Activated naive CD8-positive, alpha-beta T cell treated with anti-CD3 and anti-CD28 coated beads, Interleukin-2, amount 50 U/mL, for 16 hours (primary cell): ENCODE results near the gene FRMPD4.

ENCODE experiments used
- DNase-seq: peaks from one replicate; pipeline ENCODE4 v3.0.0-alpha.2; 2020; ENCODE audit warnings: low read depth, low spot score

The FRMPD4 gene

DNA sequence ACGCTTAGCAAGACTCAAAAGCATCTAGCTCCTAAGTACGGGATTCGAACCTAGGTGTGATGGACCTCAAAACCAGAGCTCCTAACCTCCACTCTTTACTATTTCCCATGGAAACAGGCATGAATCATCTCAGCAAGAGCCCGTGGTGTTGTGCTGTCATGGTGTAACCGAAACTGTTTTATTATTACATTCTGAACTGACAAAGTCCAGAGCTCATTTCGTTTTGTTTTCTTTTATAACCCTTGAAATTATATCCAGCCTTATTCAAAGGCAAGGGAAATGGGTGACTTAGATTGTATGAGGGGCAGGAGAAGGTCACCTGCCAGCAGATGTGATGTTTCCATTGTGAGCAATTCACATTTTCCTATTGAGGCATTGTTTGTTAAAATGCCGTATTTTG lies 301.1 kb downstream of the FRMPD4 start:
- no peak for DNase-seq

DNA sequence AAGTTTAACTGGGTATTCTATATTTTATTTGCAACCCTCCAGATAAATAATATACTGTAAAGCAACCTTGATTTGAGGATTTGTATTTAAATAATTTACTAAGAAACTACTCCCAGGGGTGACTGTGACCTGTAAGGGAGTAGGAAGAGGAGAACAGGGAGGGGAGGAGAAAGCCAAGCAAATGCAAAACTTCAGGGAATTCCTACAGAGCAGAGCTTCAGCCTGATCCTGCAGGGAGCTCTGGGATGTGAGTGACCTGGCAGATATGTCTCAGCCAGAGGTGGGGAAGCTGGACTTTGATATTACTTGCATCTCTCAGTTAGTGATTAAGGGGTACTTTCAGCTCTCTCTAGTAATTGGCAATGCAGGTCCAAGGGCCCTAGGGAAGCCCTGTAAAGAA lies 302.0 kb downstream of the FRMPD4 start:
- no peak for DNase-seq

DNA sequence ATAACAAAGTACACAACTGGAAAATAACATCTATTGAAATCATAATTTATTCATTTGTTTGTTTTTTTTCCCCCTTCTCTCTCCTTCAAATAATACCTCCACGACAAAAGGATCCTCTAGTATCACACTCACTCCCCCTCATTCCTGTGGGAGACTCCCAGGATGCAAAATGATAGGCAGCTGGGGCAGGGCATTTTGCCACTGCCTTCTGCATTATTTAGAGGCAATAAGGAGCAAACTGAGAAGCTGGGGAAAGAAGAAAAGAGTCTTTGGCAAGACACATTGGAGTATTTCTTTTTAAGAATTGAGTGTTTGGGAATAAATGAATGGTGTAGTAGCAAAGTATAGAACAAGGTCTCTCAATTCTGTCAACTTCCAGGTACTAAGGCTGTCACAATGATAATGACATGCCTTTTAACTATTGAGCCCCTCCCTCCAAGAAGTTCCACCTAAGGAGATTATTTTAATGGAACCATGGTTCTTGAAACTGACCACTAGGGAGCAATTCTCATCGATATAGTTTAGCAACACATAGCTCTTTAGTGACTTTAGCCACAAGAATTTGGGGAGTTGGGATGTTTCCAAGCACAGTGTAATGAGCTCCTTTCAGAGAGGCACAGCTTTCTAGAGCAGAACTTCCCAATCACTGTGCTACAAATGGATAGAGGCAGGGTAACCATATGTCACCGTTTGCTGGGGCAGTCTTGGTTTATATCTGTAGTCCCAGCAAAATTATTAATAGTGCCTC lies 303.3 kb downstream of the FRMPD4 start:
- no peak for DNase-seq

DNA sequence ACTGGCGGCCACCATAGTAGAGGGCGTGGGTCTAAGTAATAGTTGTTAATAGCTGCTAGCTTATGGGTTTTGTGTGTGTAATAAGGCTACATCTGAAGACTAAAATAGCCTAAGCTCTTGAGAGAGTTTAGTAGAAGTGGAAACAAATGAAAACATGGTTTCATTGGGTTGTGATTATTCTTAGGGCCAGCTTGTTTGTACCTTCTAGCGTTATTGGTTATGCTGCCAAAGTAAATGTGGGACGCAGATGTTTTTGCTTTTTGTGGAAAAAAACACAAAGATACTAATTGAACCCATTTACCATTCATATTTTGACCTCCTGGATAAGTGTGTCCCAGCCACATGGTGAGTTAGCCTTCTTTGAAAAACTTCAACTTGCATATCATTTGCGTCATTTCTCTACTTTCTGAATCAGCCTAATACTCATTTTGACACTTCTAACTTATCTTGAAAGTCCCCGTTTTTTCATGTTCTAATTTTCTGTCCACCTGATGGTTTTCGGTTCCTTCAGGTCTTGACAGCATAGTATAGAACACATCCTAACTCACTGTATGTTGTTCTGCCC lies 305.3 kb downstream of the FRMPD4 start:
- no peak for DNase-seq

DNA sequence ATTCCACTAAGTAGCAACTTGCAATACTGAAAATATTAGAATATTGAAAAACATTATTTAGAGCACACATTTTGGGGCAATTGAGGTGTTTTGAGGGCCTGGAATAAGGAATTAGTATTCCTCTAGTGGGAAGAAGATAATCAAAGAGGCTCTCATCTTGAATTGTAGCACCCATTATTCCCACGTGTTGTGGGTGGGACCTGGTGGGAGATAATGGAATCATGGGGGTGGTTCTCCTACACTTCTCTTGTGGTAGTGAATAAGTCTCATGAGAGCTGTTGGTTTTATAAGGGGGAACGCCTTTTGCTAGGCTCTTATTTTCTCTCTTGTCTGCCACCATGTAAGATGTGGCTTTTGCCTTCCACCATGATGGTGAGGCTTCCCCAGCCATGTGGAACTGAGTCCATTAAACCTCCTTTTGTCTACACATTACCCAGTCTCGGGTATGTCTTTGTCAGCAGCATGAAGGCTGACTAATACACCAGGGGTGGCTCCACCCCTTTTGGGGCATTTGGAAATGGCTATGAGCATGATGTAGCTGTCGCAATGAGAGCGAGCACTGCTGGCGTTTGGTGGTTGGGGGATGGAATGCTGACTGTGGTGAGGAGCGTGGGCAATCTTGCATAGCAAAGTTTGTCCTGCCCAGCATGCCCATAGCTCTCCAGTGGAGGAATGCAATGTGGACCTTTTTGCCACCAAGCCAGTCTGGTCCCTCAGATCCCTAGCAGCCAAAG lies 308.2 kb downstream of the FRMPD4 start:
- DNase-seq = no peak

DNA sequence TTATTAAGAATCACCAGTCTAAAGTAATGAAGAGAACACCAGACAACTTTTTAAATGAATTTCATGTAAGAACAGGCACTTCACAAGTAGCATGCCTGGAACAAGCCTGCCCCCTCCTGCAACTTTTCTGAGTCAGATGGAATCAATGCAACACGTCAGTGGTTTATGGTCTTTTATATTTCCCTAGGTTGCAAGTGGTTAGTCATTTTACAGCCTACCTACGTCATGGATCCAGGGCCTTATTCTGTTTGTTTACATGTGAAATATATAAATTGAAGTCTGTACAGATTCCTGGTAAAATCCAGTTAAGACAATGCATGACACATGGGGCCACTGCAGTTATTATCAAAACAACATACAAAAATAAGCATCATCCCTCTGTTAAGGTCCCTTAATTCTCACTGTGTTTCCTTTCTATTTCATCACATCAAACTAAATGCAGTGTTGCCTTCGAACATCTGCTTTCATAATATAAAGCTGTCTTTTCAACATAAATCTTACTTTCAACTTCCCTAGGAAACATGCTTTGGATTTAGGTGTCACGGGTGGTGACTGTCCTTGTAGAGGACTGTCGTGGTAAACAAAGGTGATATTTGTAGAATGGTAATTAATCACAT lies 309.3 kb downstream of the FRMPD4 start:
- DNase-seq = no peak

DNA sequence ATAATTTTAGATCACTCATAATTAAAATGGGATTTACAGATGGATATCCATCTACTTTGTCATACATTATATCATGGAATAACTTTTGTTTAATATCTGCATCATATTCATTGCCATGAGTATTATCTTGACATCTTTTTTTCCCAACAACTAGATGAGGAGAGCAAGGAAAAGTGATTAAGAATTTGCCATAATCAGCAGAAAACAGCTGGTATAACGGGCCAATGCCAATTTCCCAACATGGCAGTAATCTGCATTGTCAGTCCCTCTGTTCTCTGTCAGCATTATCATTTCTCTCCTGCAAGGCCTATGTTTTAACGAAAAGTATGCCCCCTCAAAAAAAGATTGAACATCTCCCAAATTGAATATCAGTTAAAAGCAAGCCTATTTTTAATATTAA lies 314.0 kb downstream of the FRMPD4 start:
- DNase-seq = no peak

DNA sequence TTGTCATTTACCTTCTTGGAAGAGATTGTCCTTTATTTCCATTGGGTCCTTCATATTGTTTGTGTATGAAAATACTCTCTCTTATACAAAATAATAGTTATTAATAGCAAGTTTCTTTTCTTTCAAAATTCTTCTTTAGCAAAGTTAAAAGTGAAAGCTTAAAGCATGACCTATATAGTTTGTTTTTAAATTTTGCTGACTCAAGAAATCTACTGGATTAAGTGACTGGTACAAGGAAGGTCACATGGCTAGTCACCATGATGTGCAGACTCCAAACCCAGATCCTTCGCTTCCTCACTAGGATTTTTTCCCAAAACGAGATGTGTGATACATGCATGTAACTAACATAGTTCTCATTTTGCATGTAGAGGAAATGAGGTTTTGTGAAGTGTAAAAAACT lies 322.7 kb downstream of the FRMPD4 start:
- no peak for DNase-seq

DNA sequence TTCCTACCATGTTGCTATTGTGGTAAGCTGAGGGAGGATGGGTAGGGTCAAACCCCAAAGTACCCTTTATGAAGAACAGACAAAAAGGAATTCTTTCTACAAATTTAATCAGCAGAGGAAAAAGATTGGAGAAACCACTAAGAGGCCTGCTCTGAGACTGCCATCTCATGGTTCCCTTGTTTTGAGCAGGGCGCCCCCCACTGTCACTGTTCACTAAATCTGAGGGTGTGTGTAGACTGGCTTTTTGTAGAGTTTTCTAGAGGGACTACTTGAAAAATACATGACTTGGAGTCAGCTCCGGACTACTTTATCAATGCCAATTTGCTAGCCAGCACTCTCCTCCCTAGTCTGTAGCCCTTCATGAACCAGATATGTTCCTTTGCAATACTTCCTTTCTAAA lies 324.8 kb downstream of the FRMPD4 start:
- DNase-seq = no peak

DNA sequence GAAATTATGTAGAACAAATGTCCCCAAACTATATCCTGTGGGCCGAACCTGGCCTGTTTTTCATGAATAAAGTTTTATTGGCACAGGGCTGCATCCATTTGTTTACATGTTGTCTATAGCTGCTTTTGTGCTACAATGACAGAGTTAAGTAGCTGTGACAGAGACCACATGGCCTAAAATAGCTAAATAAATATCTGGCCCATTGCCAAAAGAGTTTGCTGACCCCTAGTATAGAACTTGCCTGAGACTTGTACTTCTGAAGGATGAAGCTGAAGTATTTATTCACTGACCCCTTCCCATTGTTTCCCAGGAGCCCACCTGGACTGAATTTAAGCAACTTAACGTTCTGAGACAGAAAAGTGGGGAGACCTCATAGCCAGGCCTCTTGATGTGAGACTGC lies 325.6 kb downstream of the FRMPD4 start:
- DNase-seq = no peak

DNA sequence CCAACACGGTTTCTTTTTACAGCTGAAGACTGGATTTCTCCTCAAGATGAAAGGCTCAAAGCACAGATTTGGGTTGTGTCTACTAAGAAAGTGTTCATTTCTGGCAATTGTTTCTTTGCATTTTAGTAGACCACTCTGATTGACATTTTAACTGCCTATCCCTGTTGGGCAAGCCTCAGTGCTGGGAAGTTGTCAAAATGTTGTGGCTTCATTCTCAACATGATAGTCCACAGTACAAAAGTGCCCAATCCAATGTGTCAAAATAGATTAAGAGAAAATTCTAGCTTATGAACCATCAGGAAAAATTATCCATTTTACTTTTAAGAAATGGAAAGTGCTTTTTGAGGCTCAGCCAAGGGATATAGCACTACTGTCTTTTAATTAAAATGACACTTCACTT lies 329.0 kb downstream of the FRMPD4 start:
- DNase-seq = no peak

DNA sequence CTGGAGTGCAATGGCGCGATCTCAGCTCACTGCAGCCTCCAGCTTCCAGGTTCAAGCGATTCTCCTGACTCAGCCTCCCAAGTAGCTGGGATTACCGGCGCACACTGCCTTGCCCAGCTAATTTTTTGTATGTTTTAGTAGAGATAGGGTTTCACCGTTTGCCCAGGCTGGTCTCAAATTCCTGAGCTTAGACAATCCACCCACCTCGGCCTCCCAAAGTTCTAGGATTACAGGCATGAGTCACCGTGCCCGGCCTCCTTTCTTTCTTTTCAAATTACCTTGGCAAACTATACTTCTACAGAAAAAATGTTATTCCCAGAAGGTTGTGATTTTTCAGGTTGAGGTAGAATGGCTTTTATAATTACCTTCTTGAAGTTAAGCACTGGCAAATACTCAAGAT lies 331.0 kb downstream of the FRMPD4 start:
- no peak for DNase-seq

DNA sequence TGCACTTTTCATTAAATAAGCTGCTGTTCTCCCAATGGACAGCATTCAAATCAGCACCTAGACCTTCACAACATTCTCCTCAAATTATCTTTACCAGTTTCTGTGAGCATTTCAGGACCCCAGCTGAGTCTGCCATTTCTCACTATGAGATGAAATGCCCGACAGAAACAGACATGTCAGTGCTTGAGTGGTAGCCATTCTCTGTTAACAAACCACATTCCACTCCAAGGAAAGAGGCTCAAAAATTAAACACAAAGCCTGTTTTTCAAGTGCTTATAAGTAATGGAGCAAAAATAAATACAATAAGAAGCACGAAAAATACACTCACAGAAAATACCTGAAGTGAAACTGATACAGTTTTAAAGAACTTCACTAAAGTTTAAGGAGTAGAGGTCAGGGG lies 332.8 kb downstream of the FRMPD4 start:
- DNase-seq = no peak

DNA sequence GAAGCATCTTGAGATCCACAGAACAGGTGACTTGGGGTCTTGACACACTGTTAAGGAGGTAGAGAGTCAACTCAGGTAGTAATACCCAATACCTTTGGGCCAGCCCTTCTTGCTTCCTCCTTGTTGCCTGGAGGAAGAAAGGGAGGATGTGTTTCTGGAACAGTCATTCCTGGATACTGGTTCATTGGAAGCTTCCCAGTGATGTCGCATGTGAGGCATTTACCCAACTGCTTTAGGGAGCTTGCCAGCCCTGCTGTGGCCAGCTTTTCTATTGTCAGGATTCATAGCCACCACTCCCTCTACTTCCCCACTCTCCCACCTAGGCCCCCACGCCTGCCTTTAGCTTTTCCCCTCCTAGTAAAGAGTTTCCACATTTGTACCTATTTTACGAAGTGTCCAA lies 342.7 kb downstream of the FRMPD4 start:
- DNase-seq = no peak

DNA sequence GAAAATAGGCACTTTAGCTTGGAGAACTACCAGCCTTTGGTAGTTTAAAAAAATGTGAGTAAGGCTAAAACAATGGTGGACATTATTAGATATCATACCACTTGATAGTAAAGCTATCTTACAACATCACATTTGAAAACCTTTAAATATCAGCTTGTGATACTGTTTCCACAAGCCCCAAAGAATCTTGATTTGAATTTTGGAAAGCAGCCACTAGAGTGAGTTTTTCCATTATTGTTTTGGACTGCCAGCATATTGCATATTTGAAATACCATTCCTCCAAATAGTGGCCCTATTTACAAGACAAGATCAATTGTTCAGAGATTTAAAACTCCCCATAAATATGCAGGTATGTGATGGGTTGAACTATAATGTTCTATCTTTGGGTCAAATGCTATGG lies 349.9 kb downstream of the FRMPD4 start:
- DNase-seq = no peak

DNA sequence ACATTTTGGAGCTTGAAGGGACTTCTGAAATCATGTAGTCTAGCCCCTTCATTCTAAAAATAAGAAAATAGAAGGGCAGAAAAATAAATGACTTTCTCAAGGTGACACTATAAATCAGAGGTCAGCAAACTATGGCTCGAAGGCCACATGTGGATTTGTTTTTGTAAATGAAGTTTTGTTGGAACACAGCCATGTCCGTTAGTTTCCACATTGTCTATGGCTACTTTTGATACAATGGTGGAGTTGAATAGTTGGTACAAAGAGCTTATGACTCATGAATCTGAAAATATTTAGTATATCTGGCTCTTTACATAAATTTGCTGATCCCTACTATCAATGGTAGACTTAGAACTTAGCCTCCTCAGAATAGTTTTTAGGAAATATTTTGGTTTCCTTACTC lies 350.5 kb downstream of the FRMPD4 start:
- no peak for DNase-seq

DNA sequence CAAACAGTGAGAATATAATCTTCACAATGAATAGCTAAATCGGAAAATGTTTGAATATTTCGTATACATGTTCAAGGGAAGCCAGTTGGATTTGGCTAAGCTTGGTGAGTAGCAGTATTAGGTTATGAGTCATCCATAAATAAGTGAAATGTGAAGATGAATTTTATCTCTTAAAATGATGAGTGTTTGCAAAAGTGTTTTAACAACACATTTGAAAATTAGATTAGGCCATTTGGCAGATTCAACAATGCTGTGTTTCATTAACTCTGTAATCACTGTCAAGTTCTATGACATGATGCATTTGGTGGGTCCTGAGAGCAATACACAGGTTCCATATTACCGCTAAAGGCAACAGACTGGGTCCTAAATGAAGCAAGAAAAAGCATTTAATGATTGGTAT lies 351.1 kb downstream of the FRMPD4 start:
- no peak for DNase-seq

DNA sequence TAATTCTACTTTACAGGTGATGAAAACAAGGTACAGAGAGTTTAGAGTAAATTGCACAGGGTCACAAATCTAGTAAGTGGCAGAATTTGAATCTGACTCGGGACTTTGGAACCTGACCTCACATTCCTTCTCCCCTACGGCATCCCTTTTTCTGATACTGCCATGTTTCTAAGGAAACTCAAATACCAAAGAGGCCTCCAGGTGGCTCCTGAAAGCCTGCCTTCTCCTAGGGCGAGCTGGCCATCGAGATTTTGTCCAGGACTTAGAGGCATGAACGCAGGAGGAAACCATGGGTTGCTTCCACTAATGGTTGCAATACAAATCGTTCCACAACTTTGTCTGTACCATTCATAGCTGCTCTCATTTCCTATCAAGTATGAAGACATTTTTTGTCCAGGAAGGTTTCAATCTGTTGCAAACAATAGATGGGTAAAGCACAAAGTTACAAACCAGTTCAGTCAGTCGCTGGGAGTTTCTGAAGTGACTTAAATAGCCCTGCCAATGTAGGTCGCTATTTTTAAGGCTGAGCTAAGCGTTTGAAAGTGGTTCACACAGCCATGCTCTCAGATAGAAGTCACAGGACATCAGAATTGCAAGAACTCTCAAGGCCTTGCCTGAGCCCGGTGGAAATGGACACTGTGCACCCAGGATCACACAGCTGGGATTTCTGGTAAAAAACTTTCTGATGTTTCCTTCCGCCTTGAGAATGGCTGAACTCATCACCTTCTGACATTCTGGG lies 356.3 kb downstream of the FRMPD4 start:
- DNase-seq = no peak

DNA sequence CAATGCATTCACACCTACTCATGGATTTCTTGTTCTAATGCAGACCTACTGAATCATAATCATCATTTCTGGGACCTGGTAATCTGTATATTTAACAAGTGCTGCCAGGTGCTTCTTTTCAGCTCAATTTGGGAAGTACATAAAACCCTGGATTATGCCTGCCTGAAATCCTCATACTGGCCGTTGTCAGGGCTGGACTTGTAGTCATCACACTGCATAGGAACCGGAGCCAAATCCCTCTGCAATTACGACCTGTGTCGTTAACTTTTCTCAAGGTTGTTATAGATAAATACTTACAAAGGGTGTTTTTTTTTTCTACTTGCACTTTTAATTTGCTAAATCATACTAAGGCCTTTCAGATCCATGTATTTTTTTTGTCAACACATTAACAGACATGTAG lies 358.1 kb downstream of the FRMPD4 start:
- DNase-seq = no peak

DNA sequence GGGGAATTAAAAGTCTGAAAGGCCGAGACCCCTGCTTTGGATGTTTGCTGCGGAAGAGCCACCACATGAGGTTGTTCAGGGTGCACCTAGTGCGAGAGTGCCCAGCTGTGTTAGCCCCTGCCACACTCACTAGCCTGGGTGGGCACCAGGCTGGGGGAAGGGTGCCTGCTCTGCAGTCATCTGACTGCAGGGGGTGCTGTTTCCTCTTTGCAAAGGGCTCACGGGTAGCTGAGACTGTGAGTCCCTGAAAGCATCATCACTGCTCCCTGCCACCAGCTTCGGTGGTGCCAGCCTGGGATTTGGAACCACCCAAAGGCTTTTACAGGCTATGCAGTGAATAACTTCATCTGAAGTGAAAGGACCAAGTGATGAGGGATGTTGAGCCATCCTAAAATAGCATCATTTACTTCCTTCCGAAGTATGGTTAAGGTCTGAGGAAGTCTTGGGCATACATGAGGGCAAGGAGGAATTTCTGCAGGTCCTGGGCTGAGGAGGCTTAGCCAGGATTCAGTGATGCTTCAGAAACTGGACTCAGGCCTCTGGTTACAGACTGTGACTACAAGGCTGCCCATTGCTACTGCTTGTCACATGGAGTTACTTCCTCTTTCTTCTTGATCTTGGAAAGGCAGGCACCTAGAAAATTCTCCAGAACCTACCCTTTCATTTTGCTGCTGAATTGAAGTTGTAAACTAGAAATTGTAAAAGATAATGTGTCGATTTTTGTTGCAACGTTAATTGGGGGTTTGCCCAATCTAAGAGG lies 359.7 kb downstream of the FRMPD4 start:
- no peak for DNase-seq

DNA sequence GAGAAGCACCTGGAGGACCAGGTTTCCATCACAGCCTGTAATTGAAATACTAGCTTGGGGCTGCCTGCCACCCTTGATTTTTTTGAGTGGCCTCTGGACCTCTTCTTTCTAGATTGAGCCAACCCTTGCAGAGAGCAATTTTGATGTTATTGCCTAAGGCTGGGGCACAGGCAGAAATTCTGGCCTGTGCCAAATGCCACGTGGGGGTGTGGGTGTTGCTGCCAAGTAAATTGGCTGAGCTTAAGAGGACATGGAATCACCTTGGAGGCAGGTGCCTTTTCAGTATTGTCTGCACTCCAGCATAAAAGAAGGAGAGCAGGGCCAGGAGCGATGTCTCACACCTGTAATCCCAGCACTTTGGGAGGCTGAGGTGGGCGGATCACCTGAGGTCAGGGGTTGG lies 366.9 kb downstream of the FRMPD4 start:
- DNase-seq = no peak
